Choroid plexus epithelial cell (primary cell): ENCODE results near the gene SRP54.
"Not testable (repeated sequence)": the region's sequence is repeated elsewhere in the genome, so short reads cannot be mapped to it uniquely, and the experiment has no call there.

Experiments used
- DNase-seq: peaks from one replicate; pipeline ENCODE4 v3.0.0-alpha.2; 2010; ENCODE audit warnings: low read depth
- H3K4me3 ChIP-seq: 2 replicates; pipeline ENCODE4 v1.5.1; 2011; ENCODE audit warnings: low read depth, mild to moderate bottlenecking, control low read depth, low read length, moderate library complexity
- TF ChIP-seq, protein P1 (sequence below): conservative IDR thresholded peaks from 2 replicates; pipeline ENCODE4 v1.5.1; 2011; ENCODE audit warnings: low read depth, mild to moderate bottlenecking, control low read depth, inconsistent platforms, low read length, moderate library complexity

Gene SRP54

DNA sequence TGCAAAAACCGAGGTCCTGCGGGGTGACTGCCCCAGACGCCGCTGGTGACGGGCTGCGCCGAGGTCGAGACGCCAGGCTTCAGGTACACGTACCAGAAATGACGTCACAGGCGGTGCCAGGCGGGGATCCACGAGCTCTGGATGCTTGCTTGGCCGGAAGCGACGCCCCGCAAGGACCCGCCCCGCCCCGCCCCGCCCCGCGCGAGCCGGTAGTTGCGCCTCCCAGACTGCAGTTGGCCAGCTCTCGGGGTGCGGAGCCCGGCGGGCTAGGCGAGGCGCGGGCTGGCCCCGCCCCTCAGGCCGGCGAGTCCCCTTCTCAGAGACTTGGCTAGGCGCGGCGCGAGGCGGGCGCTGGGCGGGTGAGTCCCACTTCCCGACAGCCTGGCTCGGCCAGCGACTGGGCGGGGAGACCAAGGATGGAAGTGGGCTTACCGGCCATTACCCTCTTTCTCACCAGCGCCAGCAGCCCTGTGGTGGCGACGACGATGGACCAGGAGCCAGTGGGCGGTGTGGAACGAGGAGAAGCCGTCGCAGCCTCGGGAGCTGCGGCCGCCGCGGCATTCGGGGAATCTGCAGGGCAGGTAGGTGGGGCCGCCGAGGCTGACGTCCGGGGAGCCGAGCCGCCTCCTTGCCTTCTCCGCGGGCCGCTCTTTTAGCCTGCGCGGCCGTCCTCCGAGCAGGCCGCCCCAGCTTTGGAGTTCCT, 63.4 kb downstream of the SRP54 start, which contains the start of gene FAM177A1:
Gene FAM177A1 (plus strand): TSS at position 225 of the 703 bp plus-strand sequence. CDS start 192 bp downstream, at position 417.
- H3K4me3 ChIP-seq = peak within 1 kb of the TSS; percentile 94
- TF ChIP-seq, protein P1, sequence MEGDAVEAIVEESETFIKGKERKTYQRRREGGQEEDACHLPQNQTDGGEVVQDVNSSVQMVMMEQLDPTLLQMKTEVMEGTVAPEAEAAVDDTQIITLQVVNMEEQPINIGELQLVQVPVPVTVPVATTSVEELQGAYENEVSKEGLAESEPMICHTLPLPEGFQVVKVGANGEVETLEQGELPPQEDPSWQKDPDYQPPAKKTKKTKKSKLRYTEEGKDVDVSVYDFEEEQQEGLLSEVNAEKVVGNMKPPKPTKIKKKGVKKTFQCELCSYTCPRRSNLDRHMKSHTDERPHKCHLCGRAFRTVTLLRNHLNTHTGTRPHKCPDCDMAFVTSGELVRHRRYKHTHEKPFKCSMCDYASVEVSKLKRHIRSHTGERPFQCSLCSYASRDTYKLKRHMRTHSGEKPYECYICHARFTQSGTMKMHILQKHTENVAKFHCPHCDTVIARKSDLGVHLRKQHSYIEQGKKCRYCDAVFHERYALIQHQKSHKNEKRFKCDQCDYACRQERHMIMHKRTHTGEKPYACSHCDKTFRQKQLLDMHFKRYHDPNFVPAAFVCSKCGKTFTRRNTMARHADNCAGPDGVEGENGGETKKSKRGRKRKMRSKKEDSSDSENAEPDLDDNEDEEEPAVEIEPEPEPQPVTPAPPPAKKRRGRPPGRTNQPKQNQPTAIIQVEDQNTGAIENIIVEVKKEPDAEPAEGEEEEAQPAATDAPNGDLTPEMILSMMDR = no peak
- peak; percentile 98 for DNase-seq

DNA sequence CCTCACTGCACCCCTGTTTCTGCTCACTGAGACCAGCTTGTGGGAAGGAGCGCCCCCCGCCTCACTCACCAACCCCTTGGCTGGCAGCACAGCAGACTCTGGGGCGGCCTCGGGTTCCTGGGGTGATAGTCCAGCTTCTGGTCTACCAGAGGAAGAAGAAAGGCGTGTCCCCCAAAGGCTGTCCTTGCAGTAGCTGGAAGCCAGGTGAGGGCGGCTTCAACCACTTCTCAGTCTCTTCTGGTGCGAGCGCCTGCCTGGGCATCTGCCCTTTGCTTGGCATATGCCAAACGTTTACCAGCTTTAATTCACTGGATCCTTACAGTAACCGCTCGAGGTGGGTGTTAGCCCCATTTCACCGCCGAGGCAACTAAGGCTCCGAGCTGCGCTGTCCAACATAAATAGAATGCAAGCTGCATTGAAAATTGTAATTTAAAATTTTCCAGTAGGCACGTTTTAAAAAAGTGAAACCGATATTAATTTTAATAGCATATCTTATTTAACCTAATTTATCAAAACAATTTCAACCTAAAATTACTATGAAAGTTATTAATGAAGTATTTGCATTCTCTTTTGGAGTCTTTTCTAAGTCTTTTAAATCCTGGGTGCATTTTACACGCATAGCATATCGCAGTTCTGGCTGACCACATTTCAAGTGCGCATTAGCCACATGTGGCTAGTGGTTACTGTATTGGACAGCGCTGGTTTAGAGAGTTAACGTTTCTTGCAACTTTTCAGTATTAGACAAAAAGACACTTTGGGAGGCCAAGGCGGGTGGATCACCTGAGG, 64.2 kb downstream of the SRP54 start:
- peak; percentile 55 for DNase-seq
- H3K4me3 ChIP-seq = peak overlapping the region; percentile 94
- TF ChIP-seq, protein P1 = no peak

DNA sequence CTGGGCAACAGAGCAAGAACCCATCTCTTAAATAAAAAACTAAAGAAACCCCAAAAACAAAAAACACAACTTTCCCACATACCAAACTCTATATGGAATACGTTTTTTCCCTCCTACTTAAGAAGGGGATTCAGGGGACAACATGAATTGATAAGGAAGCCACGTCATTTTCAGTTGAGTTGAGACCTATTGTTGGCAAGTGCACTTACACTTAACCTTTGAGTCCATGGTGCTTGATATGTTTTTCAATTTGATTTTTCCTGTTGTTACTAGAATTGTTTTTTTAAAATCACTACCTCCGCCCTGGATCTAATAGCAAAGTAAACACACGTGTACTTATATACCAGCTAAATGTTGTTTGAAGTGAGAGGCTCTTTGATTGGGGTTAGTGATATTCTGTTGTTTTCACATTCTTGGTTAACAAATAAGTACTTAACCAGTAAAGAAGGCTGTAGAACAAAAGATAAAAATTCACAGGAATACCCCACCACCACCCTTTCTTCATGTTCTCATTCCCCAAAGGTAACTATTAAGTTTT, 65.3 kb downstream of the SRP54 start:
- no peak for DNase-seq
- peak overlapping the region; percentile 13 for H3K4me3 ChIP-seq
- TF ChIP-seq, protein P1 = no peak

DNA sequence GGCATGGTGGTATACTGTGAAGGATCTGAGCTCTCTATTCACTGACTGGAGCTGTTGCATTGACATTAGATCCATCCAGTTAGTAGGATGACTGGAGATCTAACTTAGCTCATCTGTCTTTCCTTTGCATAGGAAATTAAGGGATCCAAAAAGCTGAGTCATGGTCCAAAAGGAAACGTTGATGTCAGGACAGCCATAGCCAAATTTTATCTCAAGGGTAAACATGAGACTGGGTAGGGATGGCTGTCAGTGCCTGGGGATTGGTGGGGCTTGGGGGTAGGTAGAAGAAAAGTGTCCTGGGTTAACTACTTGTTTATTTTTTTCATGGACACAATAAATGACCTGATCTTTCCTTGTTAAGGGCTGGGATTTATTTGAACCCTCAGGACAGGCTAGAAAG, 67.9 kb downstream of the SRP54 start:
- TF ChIP-seq, protein P1 = no peak
- no peak overlapping the region for H3K4me3 ChIP-seq
- peak; percentile 57 for DNase-seq

DNA sequence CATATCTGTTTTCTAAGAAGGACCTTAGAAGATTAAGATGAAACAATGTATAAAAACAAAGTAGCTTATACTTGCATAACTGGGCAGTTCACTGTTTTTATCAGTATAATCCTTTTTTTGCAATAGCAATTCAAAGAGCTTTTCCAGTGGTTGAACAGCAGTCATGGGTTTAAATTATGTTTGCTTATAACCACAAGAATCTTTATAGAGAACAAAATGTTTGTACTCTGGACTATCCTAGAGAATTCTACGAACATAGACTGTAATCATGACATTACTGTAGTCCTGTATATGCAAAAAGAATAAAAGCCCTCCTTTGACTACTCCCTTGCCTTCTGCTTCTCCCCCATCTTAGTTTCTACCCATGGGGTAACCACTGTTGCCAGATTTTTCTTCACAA, 69.0 kb downstream of the SRP54 start:
- peak; percentile 81 for DNase-seq
- H3K4me3 ChIP-seq = no peak overlapping the region
- TF ChIP-seq, protein P1 = no peak

DNA sequence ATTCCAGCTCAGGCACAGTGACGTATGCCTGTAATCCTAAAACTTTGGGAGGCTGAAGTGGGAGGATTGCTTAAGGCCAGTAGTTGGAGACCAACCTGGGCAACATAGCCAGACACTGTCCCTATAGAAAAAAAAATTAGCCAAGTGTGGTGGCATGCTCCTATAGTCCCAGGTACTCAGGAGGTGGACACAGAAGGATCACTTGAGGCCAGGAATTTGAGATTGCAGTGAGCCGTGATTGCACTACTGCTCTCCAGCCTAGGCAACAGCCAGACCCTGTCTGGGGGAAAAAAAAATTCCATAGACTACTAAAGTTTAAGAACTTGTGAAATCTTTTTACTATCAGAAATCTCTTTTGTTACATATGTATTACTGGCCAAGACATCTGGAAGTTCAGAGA, 69.8 kb downstream of the SRP54 start:
- TF ChIP-seq, protein P1 = no peak
- no peak for DNase-seq

DNA sequence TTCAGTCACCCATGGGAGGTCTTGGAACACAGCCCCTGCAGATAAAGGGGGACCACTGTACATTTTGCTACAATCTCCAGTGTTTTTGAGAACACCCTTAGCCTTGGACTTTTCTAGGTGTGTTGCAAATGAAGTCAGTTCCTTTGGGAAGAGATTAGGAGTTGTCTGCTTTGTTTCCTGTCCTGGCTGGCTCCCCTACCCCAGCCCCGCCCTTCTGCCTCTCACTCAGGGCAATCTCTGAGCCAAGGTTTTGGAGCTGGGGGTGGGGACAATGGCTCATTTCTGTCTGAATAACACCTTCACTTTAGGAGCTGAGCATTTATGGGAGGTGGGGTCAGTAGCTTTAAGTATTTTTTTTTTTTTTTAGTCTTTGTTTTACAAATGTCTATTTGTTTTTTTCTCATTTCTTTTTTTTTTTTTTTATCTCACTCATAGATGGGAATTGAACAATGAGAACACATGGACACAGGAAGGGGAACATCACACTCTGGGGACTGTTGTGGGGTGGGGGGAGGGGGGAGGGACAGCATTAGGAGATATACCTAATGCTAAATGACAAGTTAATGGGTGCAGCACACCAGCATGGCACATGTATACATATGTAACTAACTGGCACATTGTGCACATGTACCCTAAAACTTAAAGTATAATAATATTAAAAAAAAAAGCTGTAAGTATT, 78.5 kb downstream of the SRP54 start:
- DNase-seq = peak; percentile 13
- not testable (repeated sequence) for H3K4me3 ChIP-seq

More for the DNA sequence above, 69.8 kb downstream of the SRP54 start:
- H3K4me3 ChIP-seq = no peak overlapping the region

DNA sequence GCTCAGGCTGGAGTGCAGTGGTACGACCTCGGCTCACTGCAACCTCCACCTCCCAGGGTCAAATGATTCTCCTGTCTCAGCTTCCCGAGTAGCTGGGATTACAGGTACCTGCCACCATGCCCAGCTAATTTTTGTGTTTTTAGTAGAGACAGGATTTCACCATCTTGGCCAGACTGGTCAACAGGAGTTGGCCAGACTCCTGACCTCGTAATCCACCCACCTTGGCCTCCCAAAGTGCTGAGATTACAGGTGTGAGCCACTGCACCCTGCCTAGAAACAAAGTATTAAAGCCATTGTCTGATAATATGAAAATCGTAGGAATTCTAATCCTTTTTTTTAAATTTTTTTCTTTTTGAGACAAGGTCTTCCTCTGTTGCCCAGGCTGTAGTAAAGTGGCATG, 82.9 kb downstream of the SRP54 start:
- DNase-seq, H3K4me3 ChIP-seq: not testable (repeated sequence)
